ENCODE data around the gene CEP112. TPM values are rescaled to one million over a fixed set of nuclear protein-coding genes. Genes with fewer than 3 reads are reported as not detected.

CEP112 gene
- total RNA-seq, 2 donors from 2014 or later, result 5.9 to 6.2 TPM

- intact Hi-C loops (cut with DNase I), result no loop called here
- DNase-seq, result no peak
- Histone ChIP-seq H3K4me3 (no peak overlapping the region), H3K9me3 (no peaks in the 10 kb centered on the region), H3K27ac (no peak overlapping the region), H3K36me3 (no peaks in the 10 kb centered on the region), H3K27me3 (no peaks in the 10 kb centered on the region), H3K4me1 (peaks cover 4% of the 10 kb centered on the region), H3K9ac (ENCODE audit: low read depth in 2 of 2, low read length in 2 of 2) (no peak overlapping the region)
- TF ChIP-seq CTCF (IDR thresholded peaks at IDR 0.05), result no peak
Measured at GRCh38 chr17:65750166-65750565, 441.8 kb downstream of the CEP112 start.

- Histone ChIP-seq H3K9me3 (no peaks in the 10 kb centered on the region), H3K36me3 (no peaks in the 10 kb centered on the region), H3K4me1 (peaks cover 4% of the 10 kb centered on the region), H3K27ac (no peak overlapping the region), H3K9ac (ENCODE audit: low read depth in 2 of 2, low read length in 2 of 2) (no peak overlapping the region), H3K27me3 (no peaks in the 10 kb centered on the region), H3K4me3 (no peak overlapping the region)
- TF ChIP-seq CTCF (IDR thresholded peaks at IDR 0.05), result no peak
- DNase-seq, result no peak
- intact Hi-C loops (cut with DNase I), result no loop called here
Measured at GRCh38 chr17:65749479-65749878, 442.5 kb downstream of the CEP112 start.

GRCh38 chr17:65745241-65745640 lies 446.7 kb downstream of the CEP112 start:
- Histone ChIP-seq H3K4me3 (no peak overlapping the region), H3K27ac (no peak overlapping the region), H3K36me3 (no peaks in the 10 kb centered on the region), H3K27me3 (no peaks in the 10 kb centered on the region), H3K9ac (ENCODE audit: low read depth in 2 of 2, low read length in 2 of 2) (no peak overlapping the region), H3K9me3 (no peaks in the 10 kb centered on the region), H3K4me1 (no peaks in the 10 kb centered on the region)
- intact Hi-C loops (cut with DNase I), result no loop called here
- no peak for DNase-seq
- TF ChIP-seq CTCF (IDR thresholded peaks at IDR 0.05), result no peak

- TF ChIP-seq CTCF (IDR thresholded peaks at IDR 0.05), result no peak
- Histone ChIP-seq H3K9ac (ENCODE audit: low read depth in 2 of 2, low read length in 2 of 2) (no peak overlapping the region), H3K36me3 (no peaks in the 10 kb centered on the region), H3K27ac (no peak overlapping the region), H3K4me1 (no peaks in the 10 kb centered on the region), H3K9me3 (no peaks in the 10 kb centered on the region), H3K27me3 (no peaks in the 10 kb centered on the region), H3K4me3 (no peak overlapping the region)
- no peak for DNase-seq
- intact Hi-C loops (cut with DNase I), result no loop called here
Measured at GRCh38 chr17:65743308-65743655, 448.7 kb downstream of the CEP112 start.

GRCh38 chr17:65742403-65743307 lies 449.3 kb downstream of the CEP112 start:
- Histone ChIP-seq H3K9ac (ENCODE audit: low read depth in 2 of 2, low read length in 2 of 2) (no peak overlapping the region), H3K27ac (no peak overlapping the region), H3K36me3 (no peaks in the 10 kb centered on the region), H3K9me3 (no peaks in the 10 kb centered on the region), H3K27me3 (no peaks in the 10 kb centered on the region), H3K4me1 (no peaks in the 10 kb centered on the region), H3K4me3 (no peak overlapping the region)
- TF ChIP-seq CTCF (IDR thresholded peaks at IDR 0.05), result no peak
- DNase-seq, result no peak
- intact Hi-C loops (cut with DNase I), result no loop called here
